ENCODE results near the gene ADGRL1. TPM values are rescaled to one million over a fixed set of nuclear protein-coding genes. Genes with fewer than 3 reads are reported as not detected.

The ADGRL1 gene
- total and polyA plus RNA-seq, 9 of the 15 experiments (the other 6 are each of a cell fraction or from before 2014, with no cell fraction given) = 0.14 to 37.0 (median 8.6) TPM

- no peak for TF ChIP-seq SRSF3 (IDR thresholded peaks at IDR 0.05; ENCODE audit: insufficient read depth, low read length)
- TF ChIP-seq ZNF785 (CRISPR knock-in tag; IDR thresholded peaks at IDR 0.05) = no peak
- TF ChIP-seq POLR2A (conservative IDR thresholded peaks at IDR 0.05) = peak; percentile 95
- TF ChIP-seq HDAC8 (tag; IDR thresholded peaks at IDR 0.05) = no peak
- TF ChIP-seq E2F8 (IDR thresholded peaks at IDR 0.05; ENCODE audit: low read depth, partially characterized antibody) = peak; percentile 93
- no peak for TF ChIP-seq IFI16 (CRISPR knock-in tag; IDR thresholded peaks at IDR 0.05)
- TF ChIP-seq RBM22 (IDR thresholded peaks at IDR 0.05; ENCODE audit: low read depth, low read length, poor library complexity, severe bottlenecking) = no peak
- no peak for TF ChIP-seq ZC3H11A (IDR thresholded peaks at IDR 0.05; ENCODE audit: low read depth, low read length)
- TF ChIP-seq FIP1L1 (IDR thresholded peaks at IDR 0.05; ENCODE audit: low read depth, low read length, poor library complexity, severe bottlenecking) = peak; percentile 26
- TF ChIP-seq RHOXF2B (CRISPR knock-in tag; conservative IDR thresholded peaks at IDR 0.05) = no peak
- TF ChIP-seq BHLHE40 (IDR thresholded peaks at IDR 0.05; ENCODE audit: low read length) = 0 out of 2 replicates have a peak, but pooled peaks have one; percentile 3
- peak; percentile 47; the same call in 1 of the 2 replicates for TF ChIP-seq JUND (IDR thresholded peaks at IDR 0.05; ENCODE audit: borderline replicate concordance, low read depth, low read length)
- TF ChIP-seq JUND (tag; IDR thresholded peaks at IDR 0.05; ENCODE audit: borderline replicate concordance, low read depth, low read length) = no peak
- TF ChIP-seq FOXM1 (IDR thresholded peaks at IDR 0.05; ENCODE audit: low read depth) = peak; percentile 11; the same call in 1 of the 2 replicates
- 0 out of 2 replicates have a peak, but pooled peaks have one; percentile 66 for TF ChIP-seq FOXM1 (CRISPR knock-in tag; IDR thresholded peaks at IDR 0.05; ENCODE audit: low read depth)
- TF ChIP-seq MLX (CRISPR knock-in tag; conservative IDR thresholded peaks at IDR 0.05) = no peak
- 0 out of 2 replicates have a peak, but pooled peaks have one; percentile 33 for TF ChIP-seq ZNF592 (IDR thresholded peaks at IDR 0.05)
- peak; percentile 71 for TF ChIP-seq TAF7 (tag; IDR thresholded peaks at IDR 0.05)
- TF ChIP-seq POLR2H (tag; IDR thresholded peaks at IDR 0.05; ENCODE audit: low read depth) = peak; percentile 95
- peak in 1 of 2 experiments; percentile 67; a peak in 1 of 4 replicates for TF ChIP-seq RCOR1 (IDR thresholded peaks at IDR 0.05; ENCODE audit: borderline replicate concordance in 1 of 2, low read depth in 2 of 2, low read length in 2 of 2)
These were observed 69.3 kb downstream of the ADGRL1 start, which contains the start of gene ASF1B (continued) for GRCh38 chr19:14136509-14137281.
